ENCODE measurements around the gene MIR17HG.

Gene MIR17HG

DNA sequence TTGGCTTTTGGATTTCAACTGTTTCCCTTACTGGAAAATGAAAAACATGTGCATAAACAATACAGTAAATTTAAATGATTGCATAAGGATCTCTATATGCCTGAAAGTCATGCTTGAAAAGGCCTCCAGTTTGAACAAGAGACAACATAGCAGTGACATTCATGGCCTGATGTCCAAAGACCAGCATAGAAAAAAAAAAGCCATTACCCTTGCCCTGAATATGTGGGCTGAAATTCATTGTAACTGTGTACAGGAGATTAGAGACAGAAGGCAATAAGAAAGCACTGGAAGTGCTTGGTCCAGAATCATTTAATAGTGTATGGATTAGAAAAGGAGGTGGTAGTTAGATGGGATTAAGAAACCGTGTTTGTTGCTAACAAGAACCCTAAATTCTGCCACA, 15.4 kb downstream of the MIR17HG start:
- no peak for TF ChIP-seq MYC (IDR thresholded peaks at IDR 0.05; ENCODE audit: low read depth, low read length)
- no peak for TF ChIP-seq POLR2A (IDR thresholded peaks at IDR 0.05; ENCODE audit: extremely low read depth, insufficient read length)
- TF ChIP-seq, protein P1, sequence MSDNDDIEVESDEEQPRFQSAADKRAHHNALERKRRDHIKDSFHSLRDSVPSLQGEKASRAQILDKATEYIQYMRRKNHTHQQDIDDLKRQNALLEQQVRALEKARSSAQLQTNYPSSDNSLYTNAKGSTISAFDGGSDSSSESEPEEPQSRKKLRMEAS (IDR thresholded peaks at IDR 0.05; ENCODE audit: low read depth, low read length): no peak
- TF ChIP-seq, protein P2, sequence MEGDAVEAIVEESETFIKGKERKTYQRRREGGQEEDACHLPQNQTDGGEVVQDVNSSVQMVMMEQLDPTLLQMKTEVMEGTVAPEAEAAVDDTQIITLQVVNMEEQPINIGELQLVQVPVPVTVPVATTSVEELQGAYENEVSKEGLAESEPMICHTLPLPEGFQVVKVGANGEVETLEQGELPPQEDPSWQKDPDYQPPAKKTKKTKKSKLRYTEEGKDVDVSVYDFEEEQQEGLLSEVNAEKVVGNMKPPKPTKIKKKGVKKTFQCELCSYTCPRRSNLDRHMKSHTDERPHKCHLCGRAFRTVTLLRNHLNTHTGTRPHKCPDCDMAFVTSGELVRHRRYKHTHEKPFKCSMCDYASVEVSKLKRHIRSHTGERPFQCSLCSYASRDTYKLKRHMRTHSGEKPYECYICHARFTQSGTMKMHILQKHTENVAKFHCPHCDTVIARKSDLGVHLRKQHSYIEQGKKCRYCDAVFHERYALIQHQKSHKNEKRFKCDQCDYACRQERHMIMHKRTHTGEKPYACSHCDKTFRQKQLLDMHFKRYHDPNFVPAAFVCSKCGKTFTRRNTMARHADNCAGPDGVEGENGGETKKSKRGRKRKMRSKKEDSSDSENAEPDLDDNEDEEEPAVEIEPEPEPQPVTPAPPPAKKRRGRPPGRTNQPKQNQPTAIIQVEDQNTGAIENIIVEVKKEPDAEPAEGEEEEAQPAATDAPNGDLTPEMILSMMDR (IDR thresholded peaks at IDR 0.05; ENCODE audit: low read depth, low read length): no peak
- H3K4me3 ChIP-seq (ENCODE audit: low read depth, low read length): no peak overlapping the region
- DNase-seq (ENCODE audit: low read depth): no peak

DNA sequence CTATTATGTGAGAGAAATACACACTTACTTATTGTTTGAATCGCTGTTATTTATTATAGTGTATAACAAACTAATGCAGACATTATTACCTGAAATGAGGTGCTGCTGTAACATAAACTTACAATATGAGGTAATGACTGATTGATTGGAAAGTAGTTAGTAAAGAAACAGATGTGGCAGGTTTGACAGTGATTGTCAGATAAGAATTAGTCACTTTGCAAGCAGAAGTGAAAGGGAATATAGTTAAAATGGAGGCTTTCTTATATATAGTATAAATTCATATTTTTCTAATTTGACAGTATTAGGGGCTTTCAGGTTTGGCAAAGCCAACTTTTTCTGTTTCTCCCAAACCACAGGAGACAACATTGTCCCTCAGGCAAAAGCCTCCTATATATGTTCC, 20.6 kb downstream of the MIR17HG start:
- no peak for TF ChIP-seq MYC (IDR thresholded peaks at IDR 0.05; ENCODE audit: low read depth, low read length)
- TF ChIP-seq, protein P2 (IDR thresholded peaks at IDR 0.05; ENCODE audit: low read depth, low read length): no peak
- TF ChIP-seq POLR2A (IDR thresholded peaks at IDR 0.05; ENCODE audit: extremely low read depth, insufficient read length): no peak
- TF ChIP-seq, protein P1 (IDR thresholded peaks at IDR 0.05; ENCODE audit: low read depth, low read length): no peak
- no peak for DNase-seq (ENCODE audit: low read depth)
- H3K4me3 ChIP-seq (ENCODE audit: low read depth, low read length): no peak overlapping the region

DNA sequence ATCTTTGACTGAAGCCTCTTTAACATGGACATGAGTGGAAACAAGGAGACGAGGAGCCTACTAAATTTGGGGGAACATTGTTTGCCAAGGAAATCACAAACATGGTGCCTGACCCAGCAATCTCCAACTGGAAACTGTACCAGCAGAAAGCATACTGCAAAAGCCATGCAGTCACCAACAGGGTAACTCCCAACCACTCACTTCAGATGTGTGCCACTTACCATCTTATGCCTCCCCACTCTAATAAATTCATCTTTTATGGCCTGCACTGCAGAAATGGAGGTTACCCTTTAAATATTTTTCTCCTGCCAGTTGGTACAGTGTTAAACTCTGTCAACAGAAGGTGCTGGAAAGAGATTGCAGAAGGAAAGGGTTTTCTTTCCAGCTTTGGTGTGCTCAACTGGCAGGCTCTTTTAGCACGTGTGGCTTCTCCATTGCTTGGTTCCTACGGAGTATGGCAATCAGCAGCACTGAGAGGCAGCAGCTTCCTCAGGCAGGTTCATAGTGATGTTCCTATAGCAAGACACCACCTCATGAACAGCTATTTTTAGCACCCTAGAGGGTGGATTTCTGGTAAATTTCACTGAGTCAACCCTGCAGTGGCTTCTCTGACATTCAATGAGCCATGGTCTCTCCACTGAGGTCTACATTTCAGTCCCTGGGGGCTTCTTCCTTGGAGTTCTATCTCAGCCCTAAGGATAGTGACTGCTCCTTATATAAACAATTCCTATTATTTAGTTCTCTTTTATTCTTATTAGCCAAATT, 21.4 kb downstream of the MIR17HG start:
- no peak for DNase-seq (ENCODE audit: low read depth)

DNA sequence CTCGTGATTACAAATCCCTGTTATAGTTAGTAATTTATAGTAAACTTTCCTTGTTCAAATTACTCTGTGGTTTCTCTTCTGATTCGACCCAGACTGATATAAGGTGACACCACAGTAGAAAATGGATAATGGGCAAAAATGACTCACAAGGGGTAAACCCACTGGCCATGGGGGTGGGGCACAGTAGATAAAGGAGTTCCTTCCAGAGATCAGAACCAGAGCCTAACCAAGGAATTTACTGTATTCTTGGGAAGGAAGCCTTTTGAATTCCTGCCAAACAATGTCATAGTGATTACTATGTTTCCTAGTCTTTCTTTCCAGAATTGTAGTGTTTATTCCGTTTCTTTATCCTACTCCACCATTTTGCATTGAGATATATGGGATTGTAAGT, 21.9 kb downstream of the MIR17HG start:
- TF ChIP-seq, protein P2 (IDR thresholded peaks at IDR 0.05; ENCODE audit: low read depth, low read length): no peak
- TF ChIP-seq POLR2A (IDR thresholded peaks at IDR 0.05; ENCODE audit: extremely low read depth, insufficient read length) (no peak), MYC (IDR thresholded peaks at IDR 0.05; ENCODE audit: low read depth, low read length) (no peak)
- TF ChIP-seq, protein P1 (IDR thresholded peaks at IDR 0.05; ENCODE audit: low read depth, low read length): no peak
- no peak for DNase-seq (ENCODE audit: low read depth)

More for the DNA sequence above, 21.4 kb downstream of the MIR17HG start:
- no peak overlapping the region for H3K4me3 ChIP-seq (ENCODE audit: low read depth, low read length)
- TF ChIP-seq, protein P1 (IDR thresholded peaks at IDR 0.05; ENCODE audit: low read depth, low read length): no peak
- TF ChIP-seq, protein P2 (IDR thresholded peaks at IDR 0.05; ENCODE audit: low read depth, low read length): no peak
- TF ChIP-seq POLR2A (IDR thresholded peaks at IDR 0.05; ENCODE audit: extremely low read depth, insufficient read length) (no peak), MYC (IDR thresholded peaks at IDR 0.05; ENCODE audit: low read depth, low read length) (no peak)

DNA sequence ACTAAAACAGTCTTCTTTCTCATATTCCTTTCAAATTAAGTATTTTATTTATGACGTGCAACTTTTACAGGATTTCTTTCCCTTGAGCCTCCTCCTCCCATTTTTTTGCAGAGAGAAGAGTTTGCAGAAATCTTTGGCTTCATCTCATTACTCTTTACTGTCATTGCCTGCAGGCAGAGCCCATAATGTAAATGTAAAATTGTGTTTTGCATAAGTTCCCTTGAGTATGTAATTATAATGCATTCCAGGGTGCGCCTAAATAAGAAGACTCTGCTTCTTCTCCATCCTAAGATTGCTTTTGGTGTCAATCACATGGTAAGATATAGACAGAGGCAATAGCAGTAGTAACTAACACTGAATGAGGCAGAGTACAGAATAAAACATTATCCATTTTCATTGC, 23.0 kb downstream of the MIR17HG start:
- TF ChIP-seq, protein P2 (IDR thresholded peaks at IDR 0.05; ENCODE audit: low read depth, low read length): no peak
- TF ChIP-seq MYC (IDR thresholded peaks at IDR 0.05; ENCODE audit: low read depth, low read length) (no peak), POLR2A (IDR thresholded peaks at IDR 0.05; ENCODE audit: extremely low read depth, insufficient read length) (no peak)
- TF ChIP-seq, protein P1 (IDR thresholded peaks at IDR 0.05; ENCODE audit: low read depth, low read length): no peak
- no peak overlapping the region for H3K4me3 ChIP-seq (ENCODE audit: low read depth, low read length)
- no peak for DNase-seq (ENCODE audit: low read depth)

More for the DNA sequence above, 21.9 kb downstream of the MIR17HG start:
- H3K4me3 ChIP-seq (ENCODE audit: low read depth, low read length): no peak overlapping the region
